ENCODE data around the gene NTF3.

NTF3 gene

GRCh38 chr12:5432011-5432400 is at the start of gene NTF3:
Gene NTF3, plus strand, starts transcription at chr12:5432108. Its CDS starts 217 bp downstream, at chr12:5432325.
- Histone ChIP-seq H3K4me3 (ENCODE audit: low read length in 2 of 2) (peak within 1 kb of the TSS; percentile 71 to 72), H3K9me3 (ENCODE audit: control insufficient read depth in 2 of 2, low read length in 2 of 2) (no peaks in the 10 kb centered on the region), H3K27ac (ENCODE audit: low read length) (no peak within 1 kb of the TSS), H3K9ac (ENCODE audit: low read length in 2 of 2) (peak within 1 kb of the TSS in 1 of 2 donors; percentile 38), H3K4me1 (ENCODE audit: control insufficient read depth, insufficient read depth, low read length) (peaks cover 32% of the 10 kb centered on the region), H3K27me3 (ENCODE audit: control insufficient read depth in 1 of 2, insufficient read depth in 2 of 2, low read length in 2 of 2) (peaks cover 46 to 56% of the 10 kb centered on the region in 2 donors), H3K36me3 (ENCODE audit: control insufficient read depth in 2 of 2, insufficient read depth in 2 of 2, low read length in 2 of 2) (no peaks in the 10 kb centered on the region)

GRCh38 chr12:5384015-5384414 is 47.9 kb upstream of the NTF3 start:
- Histone ChIP-seq H3K4me3 (ENCODE audit: low read length in 2 of 2) (no peak overlapping the region), H3K36me3 (ENCODE audit: control insufficient read depth in 2 of 2, insufficient read depth in 2 of 2, low read length in 2 of 2) (no peaks in the 10 kb centered on the region), H3K9me3 (ENCODE audit: control insufficient read depth in 2 of 2, low read length in 2 of 2) (no peaks in the 10 kb centered on the region), H3K27me3 (ENCODE audit: control insufficient read depth in 1 of 2, insufficient read depth in 2 of 2, low read length in 2 of 2) (peaks cover 0 to 2% of the 10 kb centered on the region in 2 donors), H3K4me1 (ENCODE audit: control insufficient read depth, insufficient read depth, low read length) (no peaks in the 10 kb centered on the region), H3K27ac (ENCODE audit: low read length) (no peak overlapping the region), H3K9ac (ENCODE audit: low read length in 2 of 2) (no peak overlapping the region)

- Histone ChIP-seq H3K4me1 (ENCODE audit: control insufficient read depth, insufficient read depth, low read length) (no peaks in the 10 kb centered on the region), H3K36me3 (ENCODE audit: control insufficient read depth in 2 of 2, insufficient read depth in 2 of 2, low read length in 2 of 2) (no peaks in the 10 kb centered on the region), H3K27me3 (ENCODE audit: control insufficient read depth in 1 of 2, insufficient read depth in 2 of 2, low read length in 2 of 2) (peaks cover 0 to 3% of the 10 kb centered on the region in 2 donors), H3K9ac (ENCODE audit: low read length in 2 of 2) (no peak overlapping the region), H3K9me3 (ENCODE audit: control insufficient read depth in 2 of 2, low read length in 2 of 2) (no peaks in the 10 kb centered on the region), H3K27ac (ENCODE audit: low read length) (no peak overlapping the region), H3K4me3 (ENCODE audit: low read length in 2 of 2) (no peak overlapping the region)
Observed at GRCh38 chr12:5388581-5389535, 43.0 kb upstream of the NTF3 start.

GRCh38 chr12:5390174-5390799 is 41.6 kb upstream of the NTF3 start:
- H3K4me3 ChIP-seq (ENCODE audit: low read length in 2 of 2), result no peak overlapping the region
- peaks cover 0 to 3% of the 10 kb centered on the region in 2 donors for H3K27me3 ChIP-seq (ENCODE audit: control insufficient read depth in 1 of 2, insufficient read depth in 2 of 2, low read length in 2 of 2)
- no peaks in the 10 kb centered on the region for H3K36me3 ChIP-seq (ENCODE audit: control insufficient read depth in 2 of 2, insufficient read depth in 2 of 2, low read length in 2 of 2)
- no peaks in the 10 kb centered on the region for H3K9me3 ChIP-seq (ENCODE audit: control insufficient read depth in 2 of 2, low read length in 2 of 2)
- no peak overlapping the region for H3K9ac ChIP-seq (ENCODE audit: low read length in 2 of 2)
- no peak overlapping the region for H3K27ac ChIP-seq (ENCODE audit: low read length)
- no peaks in the 10 kb centered on the region for H3K4me1 ChIP-seq (ENCODE audit: control insufficient read depth, insufficient read depth, low read length)

- Histone ChIP-seq H3K27me3 (ENCODE audit: control insufficient read depth in 1 of 2, insufficient read depth in 2 of 2, low read length in 2 of 2) (peaks cover 0 to 3% of the 10 kb centered on the region in 2 donors), H3K9ac (ENCODE audit: low read length in 2 of 2) (no peak overlapping the region), H3K4me1 (ENCODE audit: control insufficient read depth, insufficient read depth, low read length) (no peaks in the 10 kb centered on the region), H3K36me3 (ENCODE audit: control insufficient read depth in 2 of 2, insufficient read depth in 2 of 2, low read length in 2 of 2) (no peaks in the 10 kb centered on the region), H3K4me3 (ENCODE audit: low read length in 2 of 2) (no peak overlapping the region), H3K27ac (ENCODE audit: low read length) (no peak overlapping the region), H3K9me3 (ENCODE audit: control insufficient read depth in 2 of 2, low read length in 2 of 2) (no peaks in the 10 kb centered on the region)
Observed at GRCh38 chr12:5391653-5392052, 40.3 kb upstream of the NTF3 start.

DNA sequence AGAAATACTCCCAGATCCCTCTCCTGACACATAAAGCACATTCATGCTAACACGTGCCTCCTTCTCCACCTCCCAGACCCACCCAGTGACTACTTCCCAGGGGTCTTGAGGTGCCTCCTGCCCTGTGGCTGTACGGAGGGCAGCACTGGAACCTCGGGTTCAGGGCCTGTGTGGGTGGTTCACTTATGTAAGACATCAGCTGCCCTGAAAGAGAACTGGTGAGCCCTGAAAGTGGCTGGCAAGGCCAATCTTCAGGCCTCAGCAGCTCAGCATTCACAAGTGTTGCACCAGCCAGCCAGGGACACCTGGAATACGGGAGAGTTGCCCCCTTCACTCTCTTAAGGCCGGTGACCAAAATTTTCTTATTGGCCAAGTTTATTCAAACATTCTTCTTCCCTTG is 38.9 kb upstream of the NTF3 start:
- Histone ChIP-seq H3K4me3 (ENCODE audit: low read length in 2 of 2) (no peak overlapping the region), H3K9me3 (ENCODE audit: control insufficient read depth in 2 of 2, low read length in 2 of 2) (no peaks in the 10 kb centered on the region), H3K36me3 (ENCODE audit: control insufficient read depth in 2 of 2, insufficient read depth in 2 of 2, low read length in 2 of 2) (no peaks in the 10 kb centered on the region), H3K27me3 (ENCODE audit: control insufficient read depth in 1 of 2, insufficient read depth in 2 of 2, low read length in 2 of 2) (peaks cover 0 to 3% of the 10 kb centered on the region in 2 donors), H3K27ac (ENCODE audit: low read length) (no peak overlapping the region), H3K9ac (ENCODE audit: low read length in 2 of 2) (no peak overlapping the region), H3K4me1 (ENCODE audit: control insufficient read depth, insufficient read depth, low read length) (no peaks in the 10 kb centered on the region)

DNA sequence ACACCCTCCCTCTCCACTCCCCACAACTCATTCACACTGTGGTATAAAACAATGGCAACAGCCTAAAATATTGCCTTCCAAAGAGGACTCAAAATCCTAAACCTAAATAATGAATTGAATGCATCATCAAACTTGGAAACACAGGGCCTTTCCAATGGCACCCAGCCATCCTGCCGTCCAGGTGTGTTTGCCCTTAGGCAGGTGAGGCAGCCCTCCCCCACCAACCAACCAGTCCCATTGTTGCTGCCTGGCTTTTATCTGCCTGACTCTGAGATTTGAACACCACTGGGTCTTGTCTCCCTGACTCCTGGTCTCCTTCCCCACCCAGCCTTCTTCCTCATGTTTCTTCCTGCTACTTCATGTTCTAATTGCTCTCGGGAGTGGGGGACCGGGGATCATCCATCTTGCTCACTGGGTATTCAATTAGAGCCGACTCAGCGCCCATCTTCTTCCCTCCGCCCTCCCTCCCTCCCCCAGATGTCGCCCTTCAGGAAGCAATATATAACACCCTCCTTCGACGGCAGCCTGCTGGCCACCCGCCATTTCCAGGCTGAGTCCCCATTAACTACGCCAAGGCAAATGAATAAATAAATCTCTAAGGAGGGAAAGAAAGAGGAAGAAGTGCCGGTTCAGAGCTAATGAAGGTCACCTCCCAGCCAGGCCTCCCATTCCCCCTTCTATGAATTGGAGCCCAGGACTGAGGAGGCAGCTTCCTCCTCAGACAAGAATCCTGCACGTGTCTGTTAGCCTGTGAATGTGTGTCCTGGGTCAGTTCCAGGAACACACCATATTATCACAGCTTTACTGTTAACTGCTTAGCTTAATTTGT is 36.3 kb upstream of the NTF3 start:
- H3K4me3 ChIP-seq (ENCODE audit: low read length in 2 of 2), result no peak overlapping the region
- no peaks in the 10 kb centered on the region for H3K27me3 ChIP-seq (ENCODE audit: control insufficient read depth in 1 of 2, insufficient read depth in 2 of 2, low read length in 2 of 2)
- H3K4me1 ChIP-seq (ENCODE audit: control insufficient read depth, insufficient read depth, low read length), result no peaks in the 10 kb centered on the region
- no peaks in the 10 kb centered on the region for H3K36me3 ChIP-seq (ENCODE audit: control insufficient read depth in 2 of 2, insufficient read depth in 2 of 2, low read length in 2 of 2)
- no peak overlapping the region for H3K27ac ChIP-seq (ENCODE audit: low read length)
- H3K9me3 ChIP-seq (ENCODE audit: control insufficient read depth in 2 of 2, low read length in 2 of 2), result no peaks in the 10 kb centered on the region
- no peak overlapping the region for H3K9ac ChIP-seq (ENCODE audit: low read length in 2 of 2)

GRCh38 chr12:5396541-5396940 is 35.4 kb upstream of the NTF3 start:
- Histone ChIP-seq H3K9ac (ENCODE audit: low read length in 2 of 2) (no peak overlapping the region), H3K4me3 (ENCODE audit: low read length in 2 of 2) (no peak overlapping the region), H3K4me1 (ENCODE audit: control insufficient read depth, insufficient read depth, low read length) (no peaks in the 10 kb centered on the region), H3K27me3 (ENCODE audit: control insufficient read depth in 1 of 2, insufficient read depth in 2 of 2, low read length in 2 of 2) (no peaks in the 10 kb centered on the region), H3K27ac (ENCODE audit: low read length) (no peak overlapping the region), H3K9me3 (ENCODE audit: control insufficient read depth in 2 of 2, low read length in 2 of 2) (no peaks in the 10 kb centered on the region), H3K36me3 (ENCODE audit: control insufficient read depth in 2 of 2, insufficient read depth in 2 of 2, low read length in 2 of 2) (no peaks in the 10 kb centered on the region)

DNA sequence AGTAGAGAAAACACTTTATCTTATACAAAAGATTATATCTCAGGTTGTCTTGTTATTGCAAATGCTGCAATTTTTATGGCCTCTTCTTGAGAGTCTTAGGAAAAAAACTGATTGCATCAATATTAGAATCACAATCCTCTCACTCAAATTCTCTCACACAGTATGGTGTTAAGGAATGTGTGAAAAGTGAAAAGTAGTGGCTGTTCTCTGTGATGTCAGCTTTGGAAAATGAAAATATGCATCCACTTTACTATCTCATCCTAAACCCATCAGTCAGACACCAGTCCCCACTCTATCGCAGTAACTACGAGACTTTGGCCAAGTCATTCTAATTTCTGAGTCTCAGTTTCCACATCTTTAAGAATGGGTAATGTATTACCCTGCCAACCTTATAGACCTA is 32.6 kb upstream of the NTF3 start:
- H3K4me1 ChIP-seq (ENCODE audit: control insufficient read depth, insufficient read depth, low read length), result no peaks in the 10 kb centered on the region

More for the DNA sequence above, 32.6 kb upstream of the NTF3 start:
- Histone ChIP-seq H3K27me3 (ENCODE audit: control insufficient read depth in 1 of 2, insufficient read depth in 2 of 2, low read length in 2 of 2) (peaks cover 0 to 4% of the 10 kb centered on the region in 2 donors), H3K36me3 (ENCODE audit: control insufficient read depth in 2 of 2, insufficient read depth in 2 of 2, low read length in 2 of 2) (no peaks in the 10 kb centered on the region), H3K4me3 (ENCODE audit: low read length in 2 of 2) (no peak overlapping the region), H3K9ac (ENCODE audit: low read length in 2 of 2) (no peak overlapping the region), H3K27ac (ENCODE audit: low read length) (no peak overlapping the region), H3K9me3 (ENCODE audit: control insufficient read depth in 2 of 2, low read length in 2 of 2) (no peaks in the 10 kb centered on the region)
